Uterus (tissue), 4 donors: Measurements from ENCODE around the gene TAS1R3. TPM values are rescaled to one million over a fixed set of nuclear protein-coding genes. Genes with fewer than 3 reads are reported as not detected.

Experiments
- DNase-seq, 2 donors: peaks; one replicate each; pipeline ENCODE4 v3.0.0-alpha.2; 2019 to 2020
- H3K27ac ChIP-seq, 2 donors: fragments of 200-600 bp; sonication (generic); 1 replicate in 1 of 2; 2 replicates in 1 of 2; pipeline ENCODE4 v1.5.1; 2016 to 2018
- H3K27me3 ChIP-seq, 2 donors: fragments of 200-600 bp; sonication (generic); one replicate each; pipeline ENCODE4 v1.5.1; 2018 to 2019; ENCODE audit warnings: control low read depth in 1 of 2
- H3K36me3 ChIP-seq, 2 donors: fragments of 200-600 bp; sonication (generic); one replicate each; pipeline ENCODE4 v1.5.1; 2019; ENCODE audit warnings: control low read depth in 1 of 2
- H3K4me1 ChIP-seq, 2 donors: fragments of 200-600 bp; sonication (generic); one replicate each; pipeline ENCODE4 v1.5.1; 2018 to 2019; ENCODE audit warnings: control low read depth in 1 of 2
- H3K4me3 ChIP-seq, 2 donors: fragments of 200-600 bp; sonication (generic); 1 replicate in 1 of 2; 2 replicates in 1 of 2; pipeline ENCODE4 v1.5.1; 2018 to 2019; ENCODE audit warnings: mild to moderate bottlenecking in 1 of 2
- H3K9me3 ChIP-seq, 2 donors: fragments of 200-600 bp; sonication (generic); one replicate each; pipeline ENCODE4 v1.5.1; 2019; ENCODE audit warnings: control low read depth in 1 of 2
- CTCF ChIP-seq, 4 experiments: fragments of 200-600 bp in 2 of 4; fragments of 450-650 bp in 2 of 4; sonication (generic) in 2 of 4; IDR thresholded peaks; one replicate each; pipeline ENCODE4 v1.5.1; 2016 to 2019; ENCODE audit warnings: antibody characterized with exemption in 4 of 4, mild to moderate bottlenecking in 2 of 4, moderate library complexity in 1 of 4
- POLR2A ChIP-seq, 2 donors: fragments of 450-650 bp; IDR thresholded peaks; one replicate each; pipeline ENCODE4 v1.6.1; 2016; ENCODE audit warnings: antibody characterized with exemption in 2 of 2, mild to moderate bottlenecking in 1 of 2, moderate library complexity in 1 of 2
- intact Hi-C: fragments of 100-400 bp; cut with DNase I; formaldehyde crosslinking; loops from one replicate; pipeline ENCODE4 v1.15.1; 2023; ENCODE audit warnings: low total_unique reads
- total RNA-seq, 4 donors: library from RNA; depleted of rRNA in 3 of 4; stranded (reverse); fragments of >200 nt in 3 of 4; gene quantifications; one replicate each; pipeline versions ENCODE4 v1.1.0 to v1.2.4, GENCODE V29; 2014 to 2023
- donor health status: DM: yes; HTN: yes; CAD: no.

TAS1R3 gene
- total RNA-seq, 4 donors from 2014 or later: 0.14 to 0.34 TPM; not detected in 2

GRCh38 chr1:1318131-1318652, 12.9 kb upstream of the TAS1R3 start:
- TF ChIP-seq POLR2A (IDR thresholded peaks at IDR 0.05) (no peak), CTCF (IDR thresholded peaks at IDR 0.05) (no peak)
- Histone ChIP-seq H3K4me1 (peaks cover 26 to 44% of the 10 kb centered on the region in 2 donors), H3K27ac (peak overlapping the region; percentile 91 to 96), H3K36me3 (no peaks in the 10 kb centered on the region), H3K9me3 (no peaks in the 10 kb centered on the region), H3K4me3 (peak overlapping the region; percentile 1 to 9), H3K27me3 (no peaks in the 10 kb centered on the region)
- intact Hi-C loops: no loop called here
- peak; percentile 95 to 97 for DNase-seq

GRCh38 chr1:1318777-1319645, 12.1 kb upstream of the TAS1R3 start:
- Histone ChIP-seq H3K4me3 (no peak overlapping the region), H3K9me3 (no peaks in the 10 kb centered on the region), H3K4me1 (peaks cover 28 to 48% of the 10 kb centered on the region in 2 donors), H3K27ac (peak overlapping the region; percentile 91 to 96), H3K36me3 (no peaks in the 10 kb centered on the region), H3K27me3 (no peaks in the 10 kb centered on the region)
- DNase-seq: no peak
- TF ChIP-seq CTCF (IDR thresholded peaks at IDR 0.05): no peak
- TF ChIP-seq POLR2A (IDR thresholded peaks at IDR 0.05): no peak
- intact Hi-C loops: no loop called here

- no peaks in the 10 kb centered on the region for H3K36me3 ChIP-seq
- H3K27me3 ChIP-seq: no peaks in the 10 kb centered on the region
- no peaks in the 10 kb centered on the region for H3K9me3 ChIP-seq
- H3K4me3 ChIP-seq: no peak overlapping the region
- DNase-seq: no peak
- intact Hi-C loops: no loop called here
- peak overlapping the region; percentile 91 to 96 for H3K27ac ChIP-seq
- peaks cover 28 to 48% of the 10 kb centered on the region in 2 donors for H3K4me1 ChIP-seq
- no peak for TF ChIP-seq CTCF (IDR thresholded peaks at IDR 0.05)
- TF ChIP-seq POLR2A (IDR thresholded peaks at IDR 0.05): no peak
These were observed 11.5 kb upstream of the TAS1R3 start for GRCh38 chr1:1319646-1319941.

GRCh38 chr1:1320666-1321448, 10.2 kb upstream of the TAS1R3 start:
- DNase-seq: no peak
- H3K36me3 ChIP-seq: no peaks in the 10 kb centered on the region
- H3K27me3 ChIP-seq: no peaks in the 10 kb centered on the region
- no peaks in the 10 kb centered on the region for H3K9me3 ChIP-seq
- H3K27ac ChIP-seq: peak overlapping the region; percentile 91 to 96
- no peak for TF ChIP-seq POLR2A (IDR thresholded peaks at IDR 0.05)
- no peak for TF ChIP-seq CTCF (IDR thresholded peaks at IDR 0.05)
- intact Hi-C loops: no loop called here
- H3K4me3 ChIP-seq: no peak overlapping the region
- H3K4me1 ChIP-seq: peaks cover 28 to 58% of the 10 kb centered on the region in 2 donors

- intact Hi-C loops: no loop called here
- TF ChIP-seq POLR2A (IDR thresholded peaks at IDR 0.05) (no peak), CTCF (IDR thresholded peaks at IDR 0.05) (no peak)
- no peaks in the 10 kb centered on the region for H3K9me3 ChIP-seq
- no peak for DNase-seq
- no peak overlapping the region for H3K4me3 ChIP-seq
- H3K27me3 ChIP-seq: no peaks in the 10 kb centered on the region
- peaks cover 28 to 64% of the 10 kb centered on the region in 2 donors for H3K4me1 ChIP-seq
- no peaks in the 10 kb centered on the region for H3K36me3 ChIP-seq
- H3K27ac ChIP-seq: peak overlapping the region; percentile 91 to 96
These were observed 9.6 kb upstream of the TAS1R3 start for GRCh38 chr1:1321477-1321876.
